ENCODE measurements around the gene SQSTM1. TPM values are rescaled to one million over a fixed set of nuclear protein-coding genes. Genes with fewer than 3 reads are reported as not detected.

SQSTM1 gene
- 1,096 and 1,894 TPM in 2 replicates for total RNA-seq
- 212 and 310 TPM in 2 replicates for polyA plus RNA-seq
- polyA plus RNA-seq (2012) = 451 and 724 TPM in 2 replicates
- polyA minus RNA-seq (ENCODE audit: low replicate concordance) = 385 and 386 TPM in 2 replicates

DNA sequence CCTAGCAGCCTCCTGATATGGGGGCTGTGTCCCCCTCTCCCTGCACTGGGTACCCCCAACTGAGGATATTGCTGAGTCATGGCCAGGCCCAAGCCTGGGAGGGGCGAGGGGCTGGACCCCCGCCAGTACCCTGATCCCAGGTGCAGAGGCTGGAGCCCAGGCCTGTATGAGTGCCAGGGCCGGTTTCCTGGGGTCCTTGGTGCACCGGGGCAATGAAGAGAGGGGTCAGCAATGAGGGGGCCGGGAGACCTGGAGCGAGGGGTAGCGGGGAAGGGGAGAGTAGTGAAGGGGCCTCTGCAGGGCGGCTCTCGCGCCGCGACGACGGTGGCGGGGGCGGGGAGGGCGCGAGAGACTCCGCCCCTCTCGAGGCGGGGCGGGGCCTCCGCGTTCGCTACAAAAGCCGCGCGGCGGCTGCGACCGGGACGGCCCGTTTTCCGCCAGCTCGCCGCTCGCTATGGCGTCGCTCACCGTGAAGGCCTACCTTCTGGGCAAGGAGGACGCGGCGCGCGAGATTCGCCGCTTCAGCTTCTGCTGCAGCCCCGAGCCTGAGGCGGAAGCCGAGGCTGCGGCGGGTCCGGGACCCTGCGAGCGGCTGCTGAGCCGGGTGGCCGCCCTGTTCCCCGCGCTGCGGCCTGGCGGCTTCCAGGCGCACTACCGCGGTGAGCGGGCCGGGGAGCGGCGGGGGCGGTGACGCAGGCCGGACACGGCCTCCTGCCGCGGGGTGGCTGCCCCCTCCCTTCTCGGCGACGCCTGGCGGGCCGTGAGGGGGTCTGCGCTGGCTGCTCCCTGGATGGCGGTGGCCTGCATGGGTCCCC is at the start of gene SQSTM1:
Gene SQSTM1, plus strand, starts transcription at position 423 of the 815 bp plus-strand sequence. Its CDS starts 32 bp downstream, at position 455.
- H3K9ac ChIP-seq (ENCODE audit: insufficient read depth, low read length) = peak within 1 kb of the TSS; percentile 93
- peaks cover 39% of the 10 kb centered on the region for H3K4me1 ChIP-seq (ENCODE audit: control insufficient read depth, extremely low read depth, insufficient read depth, low read length)
- H2AFZ ChIP-seq (ENCODE audit: low read length) = no peak within 1 kb of the TSS
- H3K36me3 ChIP-seq (ENCODE audit: control insufficient read depth, insufficient read depth, low read length) = peaks cover 29% of the 10 kb centered on the region
- TF ChIP-seq EZH2 (IDR thresholded peaks at IDR 0.05; ENCODE audit: low read length, missing control alignments) = no peak
- TF ChIP-seq, protein P1, sequence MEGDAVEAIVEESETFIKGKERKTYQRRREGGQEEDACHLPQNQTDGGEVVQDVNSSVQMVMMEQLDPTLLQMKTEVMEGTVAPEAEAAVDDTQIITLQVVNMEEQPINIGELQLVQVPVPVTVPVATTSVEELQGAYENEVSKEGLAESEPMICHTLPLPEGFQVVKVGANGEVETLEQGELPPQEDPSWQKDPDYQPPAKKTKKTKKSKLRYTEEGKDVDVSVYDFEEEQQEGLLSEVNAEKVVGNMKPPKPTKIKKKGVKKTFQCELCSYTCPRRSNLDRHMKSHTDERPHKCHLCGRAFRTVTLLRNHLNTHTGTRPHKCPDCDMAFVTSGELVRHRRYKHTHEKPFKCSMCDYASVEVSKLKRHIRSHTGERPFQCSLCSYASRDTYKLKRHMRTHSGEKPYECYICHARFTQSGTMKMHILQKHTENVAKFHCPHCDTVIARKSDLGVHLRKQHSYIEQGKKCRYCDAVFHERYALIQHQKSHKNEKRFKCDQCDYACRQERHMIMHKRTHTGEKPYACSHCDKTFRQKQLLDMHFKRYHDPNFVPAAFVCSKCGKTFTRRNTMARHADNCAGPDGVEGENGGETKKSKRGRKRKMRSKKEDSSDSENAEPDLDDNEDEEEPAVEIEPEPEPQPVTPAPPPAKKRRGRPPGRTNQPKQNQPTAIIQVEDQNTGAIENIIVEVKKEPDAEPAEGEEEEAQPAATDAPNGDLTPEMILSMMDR (conservative IDR thresholded peaks at IDR 0.05 in 1 of 2, IDR thresholded peaks at IDR 0.05 in 1 of 2; ENCODE audit: low read depth in 1 of 2, low read length in 2 of 2) = no peak
- H3K27ac ChIP-seq (ENCODE audit: insufficient read depth, low read length) = peak within 1 kb of the TSS; percentile 79
- H3K79me2 ChIP-seq (ENCODE audit: control insufficient read depth, insufficient read depth, low read length) = peaks cover 49% of the 10 kb centered on the region
- no peaks in the 10 kb centered on the region for H3K9me3 ChIP-seq (ENCODE audit: control insufficient read depth, insufficient read depth, low read depth, low read length)
- no peaks in the 10 kb centered on the region for H3K27me3 ChIP-seq (ENCODE audit: control insufficient read depth, insufficient read depth, low read length)
- H3K4me3 ChIP-seq (replicated peaks in 1 of 4; ENCODE audit: control extremely low read depth in 1 of 4, insufficient read depth in 1 of 4, low read depth in 3 of 4, low read length in 4 of 4) = peak within 1 kb of the TSS; percentile 85 to 100 (median 90)
- H3K4me2 ChIP-seq (ENCODE audit: extremely low read depth, insufficient read depth, low read length) = peak within 1 kb of the TSS; percentile 44
- DNase-seq (ENCODE audit: low read depth in 2 of 2) = peak; percentile 70 to 83
- peaks cover 8% of the 10 kb centered on the region for H4K20me1 ChIP-seq (ENCODE audit: control insufficient read depth, extremely low read depth, insufficient read depth, low read length)

DNA sequence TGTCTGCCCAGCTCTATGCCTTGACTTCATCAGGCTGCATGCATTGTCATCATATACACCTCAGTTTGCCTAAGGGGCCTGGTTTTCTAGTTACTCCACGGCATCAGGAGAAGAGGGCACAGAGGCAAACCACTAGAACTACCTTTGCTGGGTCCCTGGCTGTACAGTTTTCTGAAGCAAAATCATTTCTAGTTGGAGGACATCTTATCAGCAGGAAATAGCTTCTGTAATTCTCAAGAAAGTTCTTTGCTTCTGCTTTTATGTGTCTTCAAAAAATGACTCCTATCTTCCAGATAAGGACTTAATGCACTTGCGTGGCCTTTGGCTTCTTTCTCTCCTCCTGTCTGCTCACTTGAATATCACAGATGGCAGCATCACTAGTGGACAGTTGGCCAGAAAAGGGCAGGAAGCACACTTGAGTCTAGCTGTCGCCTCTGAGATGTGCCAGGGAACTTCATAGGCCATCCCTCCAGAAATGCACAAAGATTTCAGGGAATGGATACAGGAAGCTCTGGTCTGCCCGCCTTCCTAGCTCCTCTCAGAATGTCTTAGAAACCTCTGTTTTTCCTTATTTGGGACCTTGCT is 49.3 kb upstream of the SQSTM1 start:
- Histone ChIP-seq H3K9me3 (ENCODE audit: control insufficient read depth, insufficient read depth, low read depth, low read length) (no peaks in the 10 kb centered on the region), H3K27ac (ENCODE audit: insufficient read depth, low read length) (no peak overlapping the region), H2AFZ (ENCODE audit: low read length) (no peak overlapping the region), H4K20me1 (ENCODE audit: control insufficient read depth, extremely low read depth, insufficient read depth, low read length) (no peaks in the 10 kb centered on the region), H3K4me3 (replicated peaks in 1 of 4; ENCODE audit: control extremely low read depth in 1 of 4, insufficient read depth in 1 of 4, low read depth in 3 of 4, low read length in 4 of 4) (no peak overlapping the region), H3K9ac (ENCODE audit: insufficient read depth, low read length) (no peak overlapping the region), H3K4me1 (ENCODE audit: control insufficient read depth, extremely low read depth, insufficient read depth, low read length) (peaks cover 3% of the 10 kb centered on the region), H3K36me3 (ENCODE audit: control insufficient read depth, insufficient read depth, low read length) (peaks cover 20% of the 10 kb centered on the region), H3K27me3 (ENCODE audit: control insufficient read depth, insufficient read depth, low read length) (no peaks in the 10 kb centered on the region), H3K79me2 (ENCODE audit: control insufficient read depth, insufficient read depth, low read length) (peaks cover 17% of the 10 kb centered on the region), H3K4me2 (ENCODE audit: extremely low read depth, insufficient read depth, low read length) (no peak overlapping the region)
- TF ChIP-seq, protein P1 (conservative IDR thresholded peaks at IDR 0.05 in 1 of 2, IDR thresholded peaks at IDR 0.05 in 1 of 2; ENCODE audit: low read depth in 1 of 2, low read length in 2 of 2) = no peak
- no peak for TF ChIP-seq EZH2 (IDR thresholded peaks at IDR 0.05; ENCODE audit: low read length, missing control alignments)
- no peak for DNase-seq (ENCODE audit: low read depth in 2 of 2)

DNA sequence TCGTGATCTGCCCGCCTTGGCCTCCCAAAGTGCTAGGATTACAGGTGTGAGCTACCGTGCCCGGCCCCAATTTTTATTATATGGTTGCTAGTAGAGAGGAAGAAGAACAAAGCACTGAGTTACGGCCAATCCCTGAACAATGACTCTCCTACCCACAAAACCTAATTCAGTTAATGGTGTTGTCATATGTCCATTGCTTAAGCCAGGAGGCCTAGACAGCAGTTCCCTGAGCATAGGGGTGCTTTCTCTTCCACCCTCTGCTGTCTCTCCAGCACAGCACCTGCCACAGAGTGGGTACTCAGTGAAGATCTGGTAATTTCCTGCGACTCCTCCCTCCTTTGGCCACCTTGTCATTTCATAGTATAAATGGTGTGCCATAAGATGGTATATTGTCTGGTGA is 48.4 kb upstream of the SQSTM1 start:
- Histone ChIP-seq H2AFZ (ENCODE audit: low read length) (no peak overlapping the region), H3K4me1 (ENCODE audit: control insufficient read depth, extremely low read depth, insufficient read depth, low read length) (no peaks in the 10 kb centered on the region), H3K27ac (ENCODE audit: insufficient read depth, low read length) (no peak overlapping the region), H3K9me3 (ENCODE audit: control insufficient read depth, insufficient read depth, low read depth, low read length) (no peaks in the 10 kb centered on the region), H3K4me3 (replicated peaks in 1 of 4; ENCODE audit: control extremely low read depth in 1 of 4, insufficient read depth in 1 of 4, low read depth in 3 of 4, low read length in 4 of 4) (no peak overlapping the region), H3K36me3 (ENCODE audit: control insufficient read depth, insufficient read depth, low read length) (peaks cover 18% of the 10 kb centered on the region), H3K27me3 (ENCODE audit: control insufficient read depth, insufficient read depth, low read length) (no peaks in the 10 kb centered on the region), H3K79me2 (ENCODE audit: control insufficient read depth, insufficient read depth, low read length) (peaks cover 8% of the 10 kb centered on the region), H4K20me1 (ENCODE audit: control insufficient read depth, extremely low read depth, insufficient read depth, low read length) (no peaks in the 10 kb centered on the region), H3K4me2 (ENCODE audit: extremely low read depth, insufficient read depth, low read length) (no peak overlapping the region), H3K9ac (ENCODE audit: insufficient read depth, low read length) (no peak overlapping the region)
- DNase-seq (ENCODE audit: low read depth in 2 of 2) = no peak
- TF ChIP-seq, protein P1 (conservative IDR thresholded peaks at IDR 0.05 in 1 of 2, IDR thresholded peaks at IDR 0.05 in 1 of 2; ENCODE audit: low read depth in 1 of 2, low read length in 2 of 2) = no peak
- TF ChIP-seq EZH2 (IDR thresholded peaks at IDR 0.05; ENCODE audit: low read length, missing control alignments) = no peak

Data from fibroblast of lung (primary cell).